Measurements from ENCODE around the gene PAGE5. TPM values are rescaled to one million over a fixed set of nuclear protein-coding genes. Genes with fewer than 3 reads are reported as not detected.

PAGE5 gene
- total RNA-seq, result not detected in 2 replicates

GRCh38 chrX:55220119-55220794 lies at the start of gene PAGE5:
Gene PAGE5, plus strand, starts transcription at chrX:55220346. Its CDS starts 1,037 bp downstream, at chrX:55221383.
- no peak for DNase-seq (ENCODE audit: low read depth)

GRCh38 chrX:55187281-55187680 lies 32.9 kb upstream of the PAGE5 start:
- peak; percentile 36 for DNase-seq (ENCODE audit: low read depth)

- DNase-seq (ENCODE audit: low read depth), result no peak
Observed at GRCh38 chrX:55196688-55197087, 23.5 kb upstream of the PAGE5 start.

GRCh38 chrX:55201930-55202579 lies 18.1 kb upstream of the PAGE5 start:
- no peak for DNase-seq (ENCODE audit: low read depth)

- DNase-seq (ENCODE audit: low read depth), result no peak
Observed at GRCh38 chrX:55206162-55206941, 13.8 kb upstream of the PAGE5 start.

GRCh38 chrX:55210931-55211677 lies 9.0 kb upstream of the PAGE5 start:
- peak; percentile 15 for DNase-seq (ENCODE audit: low read depth)

- no peak for DNase-seq (ENCODE audit: low read depth)
Observed at GRCh38 chrX:55213381-55213780, 6.8 kb upstream of the PAGE5 start.

- DNase-seq (ENCODE audit: low read depth), result peak; percentile 8
Observed at GRCh38 chrX:55240788-55241340, 20.7 kb downstream of the PAGE5 start.

GRCh38 chrX:55253528-55253927 lies 33.4 kb downstream of the PAGE5 start:
- DNase-seq (ENCODE audit: low read depth), result no peak

GRCh38 chrX:55260806-55261205 lies 40.7 kb downstream of the PAGE5 start:
- DNase-seq (ENCODE audit: low read depth), result no peak

GRCh38 chrX:55264816-55265215 lies 44.7 kb downstream of the PAGE5 start, which contains the start of gene PAGE3:
Gene PAGE3, minus strand, starts transcription at chrX:55264916. Its CDS starts 1,013 bp downstream, at chrX:55263903.
- DNase-seq (ENCODE audit: low read depth), result no peak

Other genes starting within 250 kb of the PAGE5 start
- 0.10 and 0.69 TPM in 2 replicates for gene PFKFB1, start 226.2 kb upstream of the PAGE5 start, total RNA-seq
- 7.7 and 13.5 TPM in 2 replicates for gene APEX2, start 220.0 kb upstream of the PAGE5 start, total RNA-seq
- gene ALAS2, start 189.4 kb upstream of the PAGE5 start, total RNA-seq, result not detected in 2 replicates
- not detected in 2 replicates for gene PAGE2B, start 145.3 kb upstream of the PAGE5 start, total RNA-seq
- not detected in 2 replicates for gene PAGE2, start 131.3 kb upstream of the PAGE5 start, total RNA-seq
- gene PAGE3, start 44.6 kb downstream of the PAGE5 start, total RNA-seq, result not detected in 2 replicates
- 18.9 and 19.7 TPM in 2 replicates for gene MAGEH1, start 231.8 kb downstream of the PAGE5 start, total RNA-seq